ENCODE results near the gene SEPTIN1. TPM values are rescaled to one million over a fixed set of nuclear protein-coding genes. Genes with fewer than 3 reads are reported as not detected.

Gene SEPTIN1
- polyA plus RNA-seq, 1 of the 3 experiments (the other 2 are of a cell fraction): 0.25 TPM

- TF ChIP-seq POLR2AphosphoS5 (IDR thresholded peaks at IDR 0.05; ENCODE audit: low read depth, low read length): no peak
- TF ChIP-seq TAF1 (IDR thresholded peaks at IDR 0.05; ENCODE audit: borderline replicate concordance, low read depth, low read length): no peak
- no peak for TF ChIP-seq IRF3 (IDR thresholded peaks at IDR 0.05; ENCODE audit: low read depth, low read length)
- TF ChIP-seq ZBTB33 (IDR thresholded peaks at IDR 0.05; ENCODE audit: borderline replicate concordance, low read depth): no peak
- no peak for TF ChIP-seq TEAD4 (IDR thresholded peaks at IDR 0.05; ENCODE audit: borderline replicate concordance, insufficient read depth)
Observed at GRCh38 chr16:30380072-30380802, 2.1 kb downstream of the SEPTIN1 start (continued).

GRCh38 chr16:30379158-30379783 is 3.1 kb downstream of the SEPTIN1 start:
- Histone ChIP-seq H3F3A (replicated peaks; ENCODE audit: insufficient read depth) (peaks cover 19% of the 10 kb centered on the region), H2AFZ (ENCODE audit: low read depth) (no peak overlapping the region), H4K20me1 (ENCODE audit: insufficient read depth) (peaks cover 12% of the 10 kb centered on the region; the same call in 1 of the 2 replicates), H3K9me3 (no peaks in the 10 kb centered on the region), H3K4me1 (ENCODE audit: control insufficient read depth in 1 of 2, insufficient read depth in 2 of 2, low read depth in 1 of 2, low read length in 1 of 2) (peaks cover 6 to 9% of the 10 kb centered on the region in 2 experiments; a peak in 3 of 4 replicates), H3K27me3 (ENCODE audit: insufficient read depth) (no peaks in the 10 kb centered on the region), H3K9me2 (no peaks in the 10 kb centered on the region), H3K27ac (ENCODE audit: low read depth in 2 of 2, low read length in 1 of 2) (peak overlapping the region; percentile 35 to 96; a peak in 3 of 4 replicates), H3K79me2 (ENCODE audit: insufficient read depth) (peaks cover 15% of the 10 kb centered on the region; the same call in 1 of the 2 replicates), H3K4me2 (peak overlapping the region; percentile 100), H3K36me3 (replicated peaks in 1 of 2; ENCODE audit: control insufficient read depth in 1 of 2, insufficient read depth in 2 of 2, low read length in 1 of 2) (peaks cover 0 to 6% of the 10 kb centered on the region in 2 experiments), H3K9ac (peak overlapping the region; percentile 97), H3K4me3 (ENCODE audit: low read depth in 2 of 2, low read length in 1 of 2) (peak overlapping the region; percentile 70 to 96)
- 37% methylated on average over 19 of the region's 27 CpGs for WGBS (ENCODE audit: low lambda C conversion rate)
- ChIA-PET CTCF (interaction anchor here (1.0 to 2.6 kb wide), 4 partner anchors 16 to 28 kb away, joined by 3 to 15 read pairs (median 7); partner anchors contain the start of genes ZNF48 and ZNF771), POLR2A (no interaction called here)
- TF ChIP-seq EZH2phosphoT487 (IDR thresholded peaks at IDR 0.05; ENCODE audit: borderline replicate concordance, low read depth): no peak
- no peak for TF ChIP-seq YY1 (IDR thresholded peaks at IDR 0.05; ENCODE audit: low read depth)
- TF ChIP-seq IRF3 (IDR thresholded peaks at IDR 0.05; ENCODE audit: low read depth, low read length): no peak
- no peak for TF ChIP-seq RCOR1 (IDR thresholded peaks at IDR 0.05; ENCODE audit: low read length)
- TF ChIP-seq NRF1 (IDR thresholded peaks at IDR 0.05; ENCODE audit: low read depth, low read length): no peak
- TF ChIP-seq TCF12 (IDR thresholded peaks at IDR 0.05): no peak
- TF ChIP-seq USF2 (IDR thresholded peaks at IDR 0.05; ENCODE audit: borderline replicate concordance, low read depth, low read length): no peak
- TF ChIP-seq GABPA (IDR thresholded peaks at IDR 0.05; ENCODE audit: low read depth): no peak
- no peak for DNase-seq

Measured in SK-N-SH (cell line).